RWPE1 (cell line): ENCODE data around the gene PRUNE1.

ENCODE experiments used
- CTCF ChIA-PET: fragments of 350-600 bp; sonication (Branson Sonifier 250); formaldehyde crosslinking; extraction: SDS; loops from one replicate; lab custom pipeline; 2021; lab: Yijun Ruan, JAX
- POLR2A ChIA-PET: fragments of 400-600 bp; formaldehyde crosslinking; extraction: SDS; loops from one replicate; lab custom pipeline; 2020; ENCODE audit warnings: antibody characterized with exemption; ENCODE audit not compliant: low non-redundant PET; lab: Yijun Ruan, JAX
- DNase-seq: peaks from one replicate; pipeline ENCODE4 v3.0.0; 2012; ENCODE audit warnings: low spot score
- H3K27ac ChIP-seq: fragments of 450-650 bp; 2 replicates; pipeline ENCODE4 v1.5.1; 2017
- CTCF ChIP-seq: fragments of 450-650 bp; conservative IDR thresholded peaks from 2 replicates; pipeline ENCODE4 v1.5.1; 2017; ENCODE audit warnings: low read depth, mild to moderate bottlenecking

PRUNE1 gene

GRCh38 chr1:151050051-151050688 lies 41.9 kb downstream of the PRUNE1 start:
- no peak overlapping the region for H3K27ac ChIP-seq
- no peak for DNase-seq
- POLR2A ChIA-PET = no interaction called here
- CTCF ChIA-PET = no interaction called here
- TF ChIP-seq CTCF = no peak

- no peak overlapping the region for H3K27ac ChIP-seq
- no peak for DNase-seq
- no peak for TF ChIP-seq CTCF
- POLR2A ChIA-PET = no interaction called here
- CTCF ChIA-PET = no interaction called here
Measured at GRCh38 chr1:151051356-151052009, 43.2 kb downstream of the PRUNE1 start.

GRCh38 chr1:151054971-151055547 lies 46.8 kb downstream of the PRUNE1 start:
- ChIA-PET CTCF (interaction anchor here (0.5 to 1.3 kb wide), 3 partner anchors 16 to 1270 kb away, joined by 3 to 11 read pairs (median 5); partner anchors contain the start of genes FLG and GABPB2), POLR2A (no interaction called here)
- peak overlapping the region; percentile 56 for H3K27ac ChIP-seq
- no peak for TF ChIP-seq CTCF
- no peak for DNase-seq

GRCh38 chr1:151055581-151055980 lies 47.3 kb downstream of the PRUNE1 start:
- no peak for TF ChIP-seq CTCF
- POLR2A ChIA-PET = no interaction called here
- DNase-seq = no peak
- H3K27ac ChIP-seq = peak overlapping the region; percentile 56
- CTCF ChIA-PET = interaction anchor here (1.0 kb wide), 1 partner anchor 31 kb away, joined by 5 read pairs; no protein-coding TSS in a partner anchor

GRCh38 chr1:151056149-151056548 lies 47.9 kb downstream of the PRUNE1 start:
- TF ChIP-seq CTCF = no peak
- POLR2A ChIA-PET = no interaction called here
- no peak for DNase-seq
- CTCF ChIA-PET = interaction anchor here (1.0 kb wide), 1 partner anchor 32 kb away, joined by 5 read pairs; no protein-coding TSS in a partner anchor
- no peak overlapping the region for H3K27ac ChIP-seq

GRCh38 chr1:151058692-151059091 lies 50.4 kb downstream of the PRUNE1 start:
- CTCF ChIA-PET = interaction anchor here (0.6 to 1.9 kb wide), 9 partner anchors 11 to 363 kb away, joined by 3 to 8 read pairs (median 3); partner anchors contain the start of genes C1orf56 and MINDY1
- peak; percentile 88 for DNase-seq
- no peak for TF ChIP-seq CTCF
- H3K27ac ChIP-seq = peak overlapping the region; percentile 88
- POLR2A ChIA-PET = interaction anchor here (1.1 kb wide), 1 partner anchor 11 kb away, joined by 7 read pairs; the partner anchor contains the start of gene C1orf56
